Measurements from ENCODE around the gene PIEZO2. TPM values are rescaled to one million over a fixed set of nuclear protein-coding genes. Genes with fewer than 3 reads are reported as not detected.

The PIEZO2 gene
- total and polyA plus RNA-seq, 2 of the 8 experiments (the other 6 are each of a cell fraction or from before 2014, with no cell fraction given) = 4.7 to 16.5 TPM

GRCh38 chr18:10783941-10784340 is 365.4 kb downstream of the PIEZO2 start:
- H3K4me3 ChIP-seq (ENCODE audit: extremely low read depth in 1 of 4, insufficient read depth in 2 of 4, low read depth in 3 of 4, low read length in 4 of 4) = no peak overlapping the region
- no peak overlapping the region for H3K14ac ChIP-seq (ENCODE audit: insufficient read length)
- ChIA-PET POLR2A (ENCODE audit: partially characterized antibody) (no interaction called here), CTCF (ENCODE audit: partially characterized antibody) (interaction anchor here (0.6 to 5.6 kb wide), 4 partner anchors 12 to 368 kb away, joined by 3 to 41 read pairs (median 12); partner anchors contain the start of gene PIEZO2)
- H2AFZ ChIP-seq (ENCODE audit: low read length) = no peak overlapping the region
- no peaks in the 10 kb centered on the region for H3K79me1 ChIP-seq (ENCODE audit: low read depth, low read length)
- H4K91ac ChIP-seq (replicated peaks; ENCODE audit: insufficient read length, low read length) = no peak overlapping the region
- WGBS, 2 experiments (ENCODE audit: extremely low coverage in 1 of 2, insufficient coverage in 1 of 2, insufficient read length in 1 of 2, insufficient replicate concordance in 2 of 2, low coverage in 1 of 2, low lambda C conversion rate in 2 of 2, missing lambda C conversion rate in 1 of 2) = 91% methylated on average over 5 of the region's 5 CpGs; no CpG with 5 or more reads in 1 of the 2 experiments
- TF ChIP-seq SAP30 (IDR thresholded peaks at IDR 0.05; ENCODE audit: insufficient read depth, insufficient replicate concordance, low read length) (no peak), MAX (IDR thresholded peaks at IDR 0.05) (no peak), BACH1 (IDR thresholded peaks at IDR 0.05; ENCODE audit: low read length) (no peak)
- H3K56ac ChIP-seq (replicated peaks; ENCODE audit: insufficient read length, low read depth, low read length) = no peak overlapping the region
- no peak overlapping the region for H3K4ac ChIP-seq (replicated peaks; ENCODE audit: insufficient read length, low read depth, low read length)
- H3K18ac ChIP-seq (ENCODE audit: extremely low read depth, low read length) = no peak overlapping the region
- H3K4me2 ChIP-seq (ENCODE audit: insufficient read depth in 1 of 2, low read depth in 2 of 2, low read length in 2 of 2) = no peak overlapping the region
- H2BK5ac ChIP-seq (ENCODE audit: low read depth, low read length) = no peak overlapping the region
- H4K5ac ChIP-seq (ENCODE audit: insufficient read length, low read depth, low read length) = no peak overlapping the region
- H3K27me3 ChIP-seq (replicated peaks in 1 of 4; ENCODE audit: control insufficient read depth in 3 of 4, extremely low read depth in 1 of 4, insufficient read depth in 3 of 4, low read length in 3 of 4) = peaks cover 0 to 1% (median 0%) of the 10 kb centered on the region in 4 experiments; a peak in 1 of 7 replicates
- H3K27ac ChIP-seq (ENCODE audit: low read depth, low read length) = no peak overlapping the region
- no peak overlapping the region for H2AK5ac ChIP-seq (ENCODE audit: low read depth, low read length)
- no peak for FAIRE-seq
- H3K9ac ChIP-seq (replicated peaks in 1 of 4; ENCODE audit: extremely low read depth in 1 of 4, low read depth in 3 of 4, low read length in 3 of 4) = no peak overlapping the region
- no peaks in the 10 kb centered on the region for H3K36me3 ChIP-seq (ENCODE audit: control insufficient read depth in 2 of 4, insufficient read depth in 4 of 4, low read length in 3 of 4)
- no peak for DNase-seq (ENCODE audit: low read depth in 1 of 2, low spot score in 2 of 2)
- H2BK120ac ChIP-seq (replicated peaks; ENCODE audit: low read depth, low read length) = no peak overlapping the region
- H2BK12ac ChIP-seq (ENCODE audit: low read depth, low read length) = no peak overlapping the region
- H3K23ac ChIP-seq (ENCODE audit: insufficient read length) = no peak overlapping the region
- no peaks in the 10 kb centered on the region for H3K9me3 ChIP-seq (ENCODE audit: insufficient read depth in 2 of 2, low read depth in 1 of 2, low read length in 1 of 2)
- no peak overlapping the region for H2BK20ac ChIP-seq (ENCODE audit: low read length)
- H3K4me1 ChIP-seq (replicated peaks in 1 of 4; ENCODE audit: control insufficient read depth in 3 of 4, insufficient read depth in 4 of 4, low read length in 3 of 4) = no peaks in the 10 kb centered on the region
- H3K23me2 ChIP-seq (ENCODE audit: low read depth, low read length) = no peaks in the 10 kb centered on the region
- H2BK15ac ChIP-seq (ENCODE audit: low read length) = no peak overlapping the region
- no peaks in the 10 kb centered on the region for H3K79me2 ChIP-seq (ENCODE audit: control insufficient read depth in 1 of 2, insufficient read depth in 2 of 2, low read length in 2 of 2)
- no peak overlapping the region for H4K8ac ChIP-seq (ENCODE audit: extremely low read depth, insufficient read depth, low read length)
- H4K20me1 ChIP-seq (replicated peaks in 1 of 2; ENCODE audit: control insufficient read depth in 1 of 2, insufficient read depth in 2 of 2, low read length in 2 of 2) = no peaks in the 10 kb centered on the region
